SH-SY5Y (cell line): ENCODE results near the gene CDH20.

Source experiments
- GATA2 ChIP-seq: IDR thresholded peaks from 2 replicates; pipeline ENCODE4 v1.6.1; 2011; ENCODE audit warnings: mild to moderate bottlenecking, low read depth, low read length
- GATA3 ChIP-seq: IDR thresholded peaks from 2 replicates; pipeline ENCODE4 v1.6.1; 2011; ENCODE audit warnings: low read depth, mild to moderate bottlenecking, low read length, moderate library complexity

DNA sequence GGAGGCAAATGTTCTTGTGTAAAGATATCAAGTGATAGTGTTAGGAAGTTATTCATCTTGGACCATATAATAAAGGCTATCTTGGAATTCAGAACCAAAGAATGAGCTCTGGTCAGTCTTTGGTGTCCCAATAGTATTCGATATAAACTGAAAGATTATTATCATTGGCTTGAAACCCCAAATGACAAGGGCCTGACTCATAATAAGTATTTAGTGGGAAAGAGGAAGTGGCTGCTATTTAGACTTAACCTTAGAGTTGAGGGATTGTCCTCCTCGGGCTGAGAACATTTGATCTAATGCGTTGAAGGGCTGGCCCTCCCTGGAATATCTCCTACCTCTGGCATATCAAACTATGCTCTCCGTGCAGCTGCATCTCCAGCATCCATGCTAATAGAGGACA, 67.5 kb downstream of the CDH20 start:
- no peak for TF ChIP-seq GATA3
- TF ChIP-seq GATA2 = no peak
